ENCODE measurements around the gene AGPS. TPM values are rescaled to one million over a fixed set of nuclear protein-coding genes. Genes with fewer than 3 reads are reported as not detected.

The AGPS gene
- total RNA-seq, 2 experiments from 2014 or later = 2.1 to 9.6 TPM

DNA sequence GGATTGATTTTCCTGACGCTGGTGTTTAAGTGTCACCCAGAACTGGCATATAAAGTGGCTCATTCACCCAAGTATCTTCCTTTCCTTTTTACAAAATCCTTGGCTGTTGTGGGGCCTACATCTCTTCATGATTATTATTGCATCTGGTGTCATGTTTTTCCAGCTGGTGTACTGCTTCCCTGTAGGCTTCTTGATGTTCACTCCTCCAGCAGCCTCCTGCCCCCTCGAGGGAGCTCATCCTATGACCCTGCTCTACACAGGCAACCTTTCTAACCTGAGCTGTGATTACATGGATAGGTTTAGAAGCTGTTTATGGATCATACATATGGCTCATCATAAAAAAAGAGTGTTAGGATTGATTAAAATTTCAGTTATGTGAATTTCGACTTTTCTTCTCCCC is 12.4 kb upstream of the AGPS start:
- ChIA-PET POLR2A (interaction anchor here (0.6 to 2.4 kb wide), 4 partner anchors 11 to 340 kb away, joined by 3 to 10 read pairs (median 4); partner anchors contain the start of gene AGPS), CTCF (ENCODE audit: unreplicated experiment) (no interaction called here)
- no peak overlapping the region for H3K4me2 ChIP-seq (ENCODE audit: low read length)
- H3K79me2 ChIP-seq (ENCODE audit: insufficient read depth, low read depth, low read length) = no peaks in the 10 kb centered on the region
- no peak overlapping the region for H3K27ac ChIP-seq (ENCODE audit: low read depth, low read length, poor library complexity, severe bottlenecking)
- intact Hi-C loops (cut with micrococcal nuclease; ENCODE audit: unreplicated experiment) = no loop called here
- no peak for DNase-seq (ENCODE audit: low spot score)
- H3K9me3 ChIP-seq (ENCODE audit: low read length) = no peaks in the 10 kb centered on the region
- H2AFZ ChIP-seq (ENCODE audit: low read length) = no peak overlapping the region
- no peaks in the 10 kb centered on the region for H3K4me1 ChIP-seq (ENCODE audit: insufficient read depth, low read length, poor library complexity, severe bottlenecking)
- BruUV-seq (replicated peaks) = no TSS peak
- TF ChIP-seq CTCF (conservative IDR thresholded peaks at IDR 0.05; ENCODE audit: low read length) (no peak), EZH2phosphoT487 (IDR thresholded peaks at IDR 0.05; ENCODE audit: borderline replicate concordance, low read depth, low read length) (no peak)
- no peaks in the 10 kb centered on the region for H4K20me1 ChIP-seq (ENCODE audit: insufficient read depth, low read length)
- no peak overlapping the region for H3K4me3 ChIP-seq (ENCODE audit: low read depth, low read length, poor library complexity, severe bottlenecking)
- no peaks in the 10 kb centered on the region for H3K36me3 ChIP-seq (ENCODE audit: insufficient read depth, low read length)
- no peaks in the 10 kb centered on the region for H3K9me2 ChIP-seq (ENCODE audit: insufficient read depth, low read length)

DNA sequence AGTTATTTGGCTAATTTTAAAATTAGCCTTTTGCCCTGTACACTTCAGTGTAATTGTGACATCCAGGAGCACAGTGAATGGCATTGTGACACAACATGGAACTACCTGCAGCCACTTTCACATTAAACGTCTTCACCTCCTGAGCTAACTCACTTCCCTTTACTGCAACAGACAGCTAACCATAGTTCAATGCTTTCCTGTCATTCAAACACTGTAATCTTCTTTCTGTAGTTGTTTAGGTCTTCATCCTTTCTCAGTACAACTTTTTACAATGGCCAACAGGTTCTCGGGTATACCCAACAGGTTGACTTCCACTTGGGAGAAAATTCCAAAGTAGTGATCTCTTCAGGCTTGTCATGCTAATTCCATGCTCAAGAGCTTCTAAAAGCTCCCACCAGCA is 8.6 kb upstream of the AGPS start:
- no peak for DNase-seq (ENCODE audit: low spot score)
- H3K27ac ChIP-seq (ENCODE audit: low read depth, low read length, poor library complexity, severe bottlenecking) = no peak overlapping the region
- no peak overlapping the region for H2AFZ ChIP-seq (ENCODE audit: low read length)
- H3K4me1 ChIP-seq (ENCODE audit: insufficient read depth, low read length, poor library complexity, severe bottlenecking) = no peaks in the 10 kb centered on the region
- TF ChIP-seq EZH2phosphoT487 (IDR thresholded peaks at IDR 0.05; ENCODE audit: borderline replicate concordance, low read depth, low read length) = no peak
- TF ChIP-seq CTCF (conservative IDR thresholded peaks at IDR 0.05; ENCODE audit: low read length) = no peak
- H3K9me2 ChIP-seq (ENCODE audit: insufficient read depth, low read length) = no peaks in the 10 kb centered on the region
- no peaks in the 10 kb centered on the region for H4K20me1 ChIP-seq (ENCODE audit: insufficient read depth, low read length)
- POLR2A ChIA-PET = no interaction called here
- H3K79me2 ChIP-seq (ENCODE audit: insufficient read depth, low read depth, low read length) = no peaks in the 10 kb centered on the region
- no peaks in the 10 kb centered on the region for H3K9me3 ChIP-seq (ENCODE audit: low read length)
- no peaks in the 10 kb centered on the region for H3K36me3 ChIP-seq (ENCODE audit: insufficient read depth, low read length)
- intact Hi-C loops (cut with micrococcal nuclease; ENCODE audit: unreplicated experiment) = no loop called here
- no peak overlapping the region for H3K4me2 ChIP-seq (ENCODE audit: low read length)
- BruUV-seq (replicated peaks) = no TSS peak
- CTCF ChIA-PET (ENCODE audit: unreplicated experiment) = interaction anchor here (0.6 kb wide), 1 partner anchor 369 kb away, joined by 3 read pairs; no protein-coding TSS in a partner anchor
- H3K4me3 ChIP-seq (ENCODE audit: low read depth, low read length, poor library complexity, severe bottlenecking) = no peak overlapping the region

DNA sequence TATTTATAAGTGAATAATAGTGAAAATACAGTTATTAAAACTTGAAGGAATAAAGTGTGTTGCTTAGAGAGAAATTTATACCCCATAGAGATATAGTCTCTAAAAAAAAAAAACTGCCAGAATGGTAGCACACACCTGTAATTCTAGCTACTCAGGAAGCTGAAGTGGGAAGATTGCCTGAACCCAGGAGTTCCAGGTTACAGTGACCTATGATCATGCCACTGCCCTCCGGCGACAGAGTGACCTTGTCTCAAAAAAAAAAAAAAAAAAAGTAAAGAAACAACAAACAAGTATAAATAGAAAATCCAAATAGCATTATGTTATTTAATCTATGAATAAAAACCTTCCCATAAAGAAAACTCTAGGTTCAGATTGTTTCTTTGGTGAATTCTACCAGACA is 7.4 kb upstream of the AGPS start:
- ChIA-PET POLR2A (interaction anchor here (1.2 kb wide), 1 partner anchor 70 kb away, joined by 4 read pairs; no protein-coding TSS in a partner anchor), CTCF (ENCODE audit: unreplicated experiment) (no interaction called here)
- TF ChIP-seq EZH2phosphoT487 (IDR thresholded peaks at IDR 0.05; ENCODE audit: borderline replicate concordance, low read depth, low read length) (no peak), CTCF (conservative IDR thresholded peaks at IDR 0.05; ENCODE audit: low read length) (no peak)
- H3K27ac ChIP-seq (ENCODE audit: low read depth, low read length, poor library complexity, severe bottlenecking) = no peak overlapping the region
- H2AFZ ChIP-seq (ENCODE audit: low read length) = no peak overlapping the region
- no peaks in the 10 kb centered on the region for H3K4me1 ChIP-seq (ENCODE audit: insufficient read depth, low read length, poor library complexity, severe bottlenecking)
- no peaks in the 10 kb centered on the region for H3K9me2 ChIP-seq (ENCODE audit: insufficient read depth, low read length)
- no peaks in the 10 kb centered on the region for H3K79me2 ChIP-seq (ENCODE audit: insufficient read depth, low read depth, low read length)
- DNase-seq (ENCODE audit: low spot score) = no peak
- no peaks in the 10 kb centered on the region for H3K36me3 ChIP-seq (ENCODE audit: insufficient read depth, low read length)
- H3K4me3 ChIP-seq (ENCODE audit: low read depth, low read length, poor library complexity, severe bottlenecking) = no peak overlapping the region
- BruUV-seq (replicated peaks) = no TSS peak
- no peak overlapping the region for H3K4me2 ChIP-seq (ENCODE audit: low read length)
- H4K20me1 ChIP-seq (ENCODE audit: insufficient read depth, low read length) = no peaks in the 10 kb centered on the region
- no peaks in the 10 kb centered on the region for H3K9me3 ChIP-seq (ENCODE audit: low read length)
- intact Hi-C loops (cut with micrococcal nuclease; ENCODE audit: unreplicated experiment) = no loop called here
